T-helper 2 cell treated with Interferon-gamma antibody and Interleukin-4, amounts not matched to agents 5 μg/mL and 100 μg/mL, for 36 hours (primary cell): ENCODE results near the gene TRIM4.

Experiments used
- DNase-seq: peaks from one replicate; pipeline ENCODE4 v3.0.0; 2021; ENCODE audit warnings: low spot score
- H3K27ac Mint-ChIP-seq: one replicate; pipeline ENCODE4 v1.8.0; 2021; ENCODE audit warnings: mild to moderate bottlenecking, mixed read lengths
- H3K27me3 Mint-ChIP-seq: one replicate; pipeline ENCODE4 v1.8.0; 2021; ENCODE audit warnings: low read depth, mixed read lengths
- H3K36me3 Mint-ChIP-seq: one replicate; pipeline ENCODE4 v1.8.0; 2021; ENCODE audit warnings: low read depth, mixed read lengths
- H3K4me1 Mint-ChIP-seq: one replicate; pipeline ENCODE4 v1.8.0; 2021; ENCODE audit warnings: low read depth, mixed read lengths
- H3K4me3 Mint-ChIP-seq: one replicate; pipeline ENCODE4 v1.8.0; 2022; ENCODE audit warnings: mild to moderate bottlenecking, moderate library complexity, mixed read lengths
- H3K9me3 Mint-ChIP-seq: one replicate; pipeline ENCODE4 v1.8.0; 2021; ENCODE audit warnings: mixed read lengths

TRIM4 gene

GRCh38 chr7:99848420-99849216 is 70.7 kb downstream of the TRIM4 start:
- H3K9me3 Mint-ChIP-seq, result no peaks in the 10 kb centered on the region
- peaks cover 25% of the 10 kb centered on the region for H3K27me3 Mint-ChIP-seq
- DNase-seq, result no peak
- H3K36me3 Mint-ChIP-seq, result no peaks in the 10 kb centered on the region
- H3K27ac Mint-ChIP-seq, result no peak overlapping the region
- H3K4me1 Mint-ChIP-seq, result no peaks in the 10 kb centered on the region
- H3K4me3 Mint-ChIP-seq, result no peak overlapping the region

DNA sequence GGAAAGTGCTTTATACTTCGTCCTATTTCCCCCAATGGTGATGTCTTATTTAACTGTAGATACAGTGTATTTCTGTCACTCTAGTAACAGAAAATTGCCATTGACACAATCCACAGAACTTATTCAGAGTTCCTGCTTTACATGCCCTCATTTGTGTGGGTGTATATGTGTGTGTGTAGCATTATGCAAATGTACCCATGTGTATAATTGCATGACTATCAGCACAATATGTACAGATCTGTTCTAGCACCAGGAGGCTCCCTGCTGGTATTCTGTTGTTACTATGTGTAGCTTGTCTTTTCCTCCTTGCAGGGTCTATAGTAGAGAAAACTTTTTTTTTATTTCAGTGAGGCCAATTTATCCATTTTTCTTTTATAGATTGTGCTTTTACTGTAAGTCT is 75.0 kb downstream of the TRIM4 start:
- no peaks in the 10 kb centered on the region for H3K9me3 Mint-ChIP-seq
- H3K27me3 Mint-ChIP-seq, result peaks cover 24% of the 10 kb centered on the region
- H3K27ac Mint-ChIP-seq, result no peak overlapping the region
- DNase-seq, result no peak
- no peaks in the 10 kb centered on the region for H3K4me1 Mint-ChIP-seq
- no peaks in the 10 kb centered on the region for H3K36me3 Mint-ChIP-seq
- H3K4me3 Mint-ChIP-seq, result no peak overlapping the region

DNA sequence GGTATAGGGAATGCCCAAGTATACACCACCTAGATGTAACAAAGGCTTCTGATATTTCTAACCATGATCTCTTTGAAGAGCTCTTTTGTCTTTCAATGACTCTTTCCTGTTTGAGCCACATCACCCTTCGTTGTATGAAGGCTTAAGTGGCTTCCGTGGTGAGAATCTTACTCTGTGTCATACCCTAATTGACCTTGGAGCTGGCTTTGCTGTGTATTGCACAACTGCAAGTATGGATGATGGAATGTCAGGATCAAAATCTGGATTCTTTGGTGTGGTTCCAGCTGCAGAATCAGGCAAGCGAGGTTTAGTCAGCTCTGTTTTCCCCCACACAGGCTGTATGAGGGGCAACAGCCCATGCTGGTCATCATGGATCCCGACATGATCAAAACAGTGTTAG is 75.5 kb downstream of the TRIM4 start:
- Mint-ChIP-seq H3K9me3 (no peaks in the 10 kb centered on the region), H3K4me1 (no peaks in the 10 kb centered on the region), H3K27me3 (peaks cover 20% of the 10 kb centered on the region), H3K36me3 (no peaks in the 10 kb centered on the region), H3K4me3 (no peak overlapping the region), H3K27ac (no peak overlapping the region)
- DNase-seq, result no peak

GRCh38 chr7:99842926-99843325 is 76.4 kb downstream of the TRIM4 start:
- Mint-ChIP-seq H3K27me3 (peaks cover 17% of the 10 kb centered on the region), H3K36me3 (no peaks in the 10 kb centered on the region), H3K27ac (no peak overlapping the region), H3K9me3 (no peaks in the 10 kb centered on the region), H3K4me3 (no peak overlapping the region), H3K4me1 (peaks cover under 1% of the 10 kb centered on the region)
- no peak for DNase-seq
